HG03060 (cell line): ENCODE measurements around the gene NDUFA9.

Experiments
- ATAC-seq: cut with Tn5 transposase; IDR thresholded peaks from one replicate; pipeline ENCODE4 v1.9.1; 2021; ENCODE audit warnings: low read depth, moderate number of reproducible peaks; ENCODE audit not compliant: unreplicated experiment

NDUFA9 gene

GRCh38 chr12:4685317-4685716 is 36.4 kb downstream of the NDUFA9 start:
- ATAC-seq, result no peak

- ATAC-seq, result no peak
Measured at GRCh38 chr12:4690760-4691159, 41.8 kb downstream of the NDUFA9 start.
